GM21717 (cell line): ENCODE measurements around the gene RPL34.
"Not testable (repeated sequence)": the region's sequence is repeated elsewhere in the genome, so short reads cannot be mapped to it uniquely, and the experiment has no call there.

ENCODE experiments used
- ATAC-seq: cut with Tn5 transposase; IDR thresholded peaks from one replicate; pipeline ENCODE4 v1.9.1; 2021; ENCODE audit warnings: mild to moderate bottlenecking, moderate library complexity; ENCODE audit not compliant: unreplicated experiment

The RPL34 gene

GRCh38 chr4:108620101-108620932 lies at the start of gene RPL34:
TSS of gene RPL34 (plus strand) at chr4:108620576. CDS start at chr4:108621960, 1,384 bp downstream.
- ATAC-seq = peak; percentile 100

- ATAC-seq = no peak
Observed at GRCh38 chr4:108570993-108571569, 49.3 kb upstream of the RPL34 start.

GRCh38 chr4:108574402-108574801 lies 46.0 kb upstream of the RPL34 start:
- ATAC-seq = no peak

- no peak for ATAC-seq
Observed at GRCh38 chr4:108581083-108581482, 39.3 kb upstream of the RPL34 start.

GRCh38 chr4:108586778-108587177 lies 33.6 kb upstream of the RPL34 start:
- no peak for ATAC-seq

GRCh38 chr4:108588878-108589277 lies 31.5 kb upstream of the RPL34 start:
- no peak for ATAC-seq

- ATAC-seq = no peak
Observed at GRCh38 chr4:108589961-108590360, 30.4 kb upstream of the RPL34 start.

GRCh38 chr4:108590776-108591175 lies 29.6 kb upstream of the RPL34 start:
- no peak for ATAC-seq

- no peak for ATAC-seq
Observed at GRCh38 chr4:108592674-108592986, 27.7 kb upstream of the RPL34 start.

GRCh38 chr4:108594296-108594695 lies 26.1 kb upstream of the RPL34 start:
- ATAC-seq = not testable (repeated sequence)

- ATAC-seq = no peak
Observed at GRCh38 chr4:108596344-108596743, 24.0 kb upstream of the RPL34 start.

- no peak for ATAC-seq
Observed at GRCh38 chr4:108601106-108601505, 19.3 kb upstream of the RPL34 start.

- no peak for ATAC-seq
Observed at GRCh38 chr4:108601532-108601931, 18.8 kb upstream of the RPL34 start.

GRCh38 chr4:108602163-108602562 lies 18.2 kb upstream of the RPL34 start:
- ATAC-seq = no peak

- ATAC-seq = no peak
Observed at GRCh38 chr4:108607079-108607815, 13.1 kb upstream of the RPL34 start.

- no peak for ATAC-seq
Observed at GRCh38 chr4:108611365-108611764, 9.0 kb upstream of the RPL34 start.

GRCh38 chr4:108612365-108612764 lies 8.0 kb upstream of the RPL34 start:
- no peak for ATAC-seq

GRCh38 chr4:108619372-108620100 lies 840 bp upstream of the RPL34 start:
- ATAC-seq = no peak

GRCh38 chr4:108620933-108621905 lies 843 bp downstream of the RPL34 start:
- ATAC-seq = peak; percentile 23

- no peak for ATAC-seq
Observed at GRCh38 chr4:108622022-108622421, 1.6 kb downstream of the RPL34 start.
